Ascending aorta (tissue), 2 donors: Measurements from ENCODE around the gene ENOX1. TPM values are rescaled to one million over a fixed set of nuclear protein-coding genes. Genes with fewer than 3 reads are reported as not detected.

Experiments used
- DNase-seq, 2 donors: peaks; one replicate each; pipeline ENCODE4 v3.0.0-alpha.2; 2019; ENCODE audit warnings: low spot score in 2 of 2
- H3K27ac ChIP-seq, 2 donors: fragments of 200-600 bp; sonication (generic); one replicate each; pipeline ENCODE4 v1.5.1; 2016 to 2017; ENCODE audit warnings: mild to moderate bottlenecking in 1 of 2
- H3K27me3 ChIP-seq: fragments of 200-600 bp; sonication (generic); one replicate; pipeline ENCODE4 v1.5.1; 2017
- H3K36me3 ChIP-seq, 2 donors: fragments of 200-600 bp; sonication (generic); one replicate each; pipeline ENCODE4 v1.5.1; 2016
- H3K4me1 ChIP-seq, 2 donors: fragments of 200-600 bp; sonication (generic); one replicate each; pipeline ENCODE4 v1.5.1; 2016 to 2017; ENCODE audit warnings: mild to moderate bottlenecking in 1 of 2
- H3K4me3 ChIP-seq, 2 donors: fragments of 200-600 bp; sonication (generic); one replicate each; pipeline ENCODE4 v1.5.1; 2016 to 2017; ENCODE audit warnings: mild to moderate bottlenecking in 1 of 2
- H3K9me3 ChIP-seq, 2 donors: fragments of 200-600 bp; sonication (generic); one replicate each; pipeline ENCODE4 v1.5.1; 2016
- CTCF ChIP-seq, 3 experiments: fragments of 200-600 bp in 2 of 3; fragments of 450-650 bp in 1 of 3; sonication (generic) in 2 of 3; IDR thresholded peaks; one replicate each; pipeline ENCODE4 v1.5.1; 2016 to 2019; ENCODE audit warnings: antibody characterized with exemption in 3 of 3, mild to moderate bottlenecking in 1 of 3, moderate library complexity in 1 of 3
- intact Hi-C: fragments of 100-400 bp; cut with DNase I; formaldehyde crosslinking; loops from one replicate; pipeline ENCODE4 v1.15.1; 2023
- total RNA-seq: library from RNA; depleted of rRNA; stranded (reverse); fragments of >200 nt; gene quantifications from one replicate; pipeline ENCODE4 v1.1.0, GENCODE V29; 2016

The ENOX1 gene
- total RNA-seq, 1 donor from 2014 or later, result 0.21 TPM

GRCh38 chr13:43291287-43292060, 495.3 kb downstream of the ENOX1 start:
- Histone ChIP-seq H3K4me1 (no peaks in the 10 kb centered on the region), H3K4me3 (no peak overlapping the region), H3K27ac (no peak overlapping the region), H3K27me3 (no peaks in the 10 kb centered on the region), H3K36me3 (no peaks in the 10 kb centered on the region), H3K9me3 (no peaks in the 10 kb centered on the region)
- TF ChIP-seq CTCF (IDR thresholded peaks at IDR 0.05), result no peak
- no peak for DNase-seq
- intact Hi-C loops, result no loop called here

GRCh38 chr13:43289470-43290255, 497.1 kb downstream of the ENOX1 start:
- Histone ChIP-seq H3K36me3 (no peaks in the 10 kb centered on the region), H3K9me3 (no peaks in the 10 kb centered on the region), H3K4me3 (no peak overlapping the region), H3K27me3 (no peaks in the 10 kb centered on the region), H3K4me1 (no peaks in the 10 kb centered on the region), H3K27ac (no peak overlapping the region)
- no peak for TF ChIP-seq CTCF (IDR thresholded peaks at IDR 0.05)
- intact Hi-C loops, result no loop called here
- no peak for DNase-seq

- Histone ChIP-seq H3K4me1 (no peaks in the 10 kb centered on the region), H3K27ac (no peak overlapping the region)
Observed at GRCh38 chr13:43286751-43287150, 500.0 kb downstream of the ENOX1 start.

DNA sequence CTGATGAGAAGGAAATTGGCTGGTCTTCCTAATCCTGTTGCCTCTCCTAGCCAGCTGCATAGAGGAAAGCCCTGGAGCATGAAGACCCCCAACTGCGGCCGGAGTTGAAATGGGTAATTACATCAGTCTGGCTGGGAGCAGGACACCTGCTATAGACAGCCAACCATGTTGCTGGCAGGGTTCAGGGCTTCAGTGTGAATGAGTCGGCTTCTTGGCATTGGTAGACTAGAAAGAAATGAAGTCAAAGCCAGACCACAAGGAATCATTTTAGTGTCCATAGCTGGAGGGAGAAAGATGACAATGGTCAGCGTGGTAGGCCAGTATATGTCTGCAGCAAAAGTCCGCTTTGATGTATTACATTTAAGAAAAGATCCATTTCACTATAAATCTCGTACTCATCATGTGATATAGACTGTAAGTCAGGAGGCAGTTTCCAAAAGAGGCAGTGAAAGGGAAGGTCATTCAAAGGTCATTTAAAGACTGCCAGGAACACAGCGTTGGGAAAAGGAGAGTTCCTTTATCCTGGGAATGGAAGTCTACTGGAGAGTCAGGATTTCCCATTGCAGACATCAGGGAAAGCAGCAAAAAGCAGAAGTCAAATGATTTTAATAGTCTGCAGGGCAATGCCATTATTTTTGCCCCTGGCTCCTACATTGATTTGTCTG, 500.7 kb downstream of the ENOX1 start:
- TF ChIP-seq CTCF (IDR thresholded peaks at IDR 0.05), result no peak
- intact Hi-C loops, result no loop called here
- H3K4me3 ChIP-seq, result no peak overlapping the region
- no peaks in the 10 kb centered on the region for H3K9me3 ChIP-seq
- no peaks in the 10 kb centered on the region for H3K36me3 ChIP-seq
- no peak overlapping the region for H3K27ac ChIP-seq
- H3K4me1 ChIP-seq, result no peaks in the 10 kb centered on the region
- H3K27me3 ChIP-seq, result no peaks in the 10 kb centered on the region
- no peak for DNase-seq

More at GRCh38 chr13:43286751-43287150, 500.0 kb downstream of the ENOX1 start:
- H3K27me3 ChIP-seq, result no peaks in the 10 kb centered on the region
- no peaks in the 10 kb centered on the region for H3K9me3 ChIP-seq
- H3K36me3 ChIP-seq, result no peaks in the 10 kb centered on the region
- intact Hi-C loops, result no loop called here
- DNase-seq, result no peak
- no peak overlapping the region for H3K4me3 ChIP-seq
- TF ChIP-seq CTCF (IDR thresholded peaks at IDR 0.05), result no peak

DNA sequence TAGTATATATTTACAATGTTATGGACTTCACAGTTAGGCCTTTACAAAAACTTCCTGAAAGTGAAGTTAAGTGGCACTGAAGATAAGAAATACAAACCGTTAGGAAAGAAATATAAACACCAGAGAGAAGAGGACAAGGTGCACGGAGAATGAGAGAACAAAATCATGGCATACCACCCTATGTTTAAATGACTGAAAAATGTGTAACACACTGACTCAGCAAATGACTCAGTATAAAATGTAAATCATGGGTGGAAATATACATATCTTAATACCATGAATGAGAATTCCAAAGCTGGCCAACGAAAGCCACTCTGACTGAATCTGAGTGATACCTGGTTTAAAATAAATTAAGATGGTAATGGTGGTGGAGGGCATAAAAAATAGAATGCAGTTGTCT, 502.6 kb downstream of the ENOX1 start:
- DNase-seq, result no peak
- no peak for TF ChIP-seq CTCF (IDR thresholded peaks at IDR 0.05)
- Histone ChIP-seq H3K27me3 (no peaks in the 10 kb centered on the region), H3K27ac (no peak overlapping the region), H3K36me3 (no peaks in the 10 kb centered on the region), H3K4me3 (no peak overlapping the region), H3K4me1 (no peaks in the 10 kb centered on the region), H3K9me3 (no peaks in the 10 kb centered on the region)
- intact Hi-C loops, result no loop called here
